ENCODE data around the gene ISG20L2. TPM values are rescaled to one million over a fixed set of nuclear protein-coding genes. Genes with fewer than 3 reads are reported as not detected.

Gene ISG20L2
- total and polyA plus RNA-seq, 2 experiments from 2014 or later = 16.4 to 22.4 TPM

DNA sequence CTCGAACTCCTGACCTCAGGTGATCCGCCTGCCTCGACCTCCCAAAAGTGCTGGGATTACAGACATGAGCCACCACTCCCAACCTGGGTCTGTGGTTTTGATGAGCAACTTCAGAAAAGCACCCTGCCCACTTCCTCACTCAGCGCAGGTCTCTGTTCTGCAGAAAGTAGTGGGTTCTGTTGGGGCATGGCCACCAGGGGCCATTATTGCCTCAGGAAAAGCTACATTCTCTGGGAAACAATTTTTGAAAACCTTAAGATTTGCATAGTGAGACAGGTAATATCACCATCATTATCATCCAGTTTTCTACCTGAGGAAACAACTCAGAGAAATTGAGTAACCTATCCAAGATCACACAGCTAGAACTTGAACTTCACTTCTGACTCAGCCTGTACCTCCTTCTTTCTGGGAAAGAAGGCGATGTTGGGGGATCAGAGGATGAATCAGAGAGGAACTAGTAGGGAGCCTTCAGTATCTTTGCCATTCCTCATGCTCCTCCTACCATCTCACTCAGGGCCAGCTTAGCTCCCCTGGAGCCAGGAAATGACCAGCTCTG is 44.3 kb downstream of the ISG20L2 start:
- no peaks in the 10 kb centered on the region for H3K4me1 ChIP-seq (ENCODE audit: insufficient read depth)
- H3K9me2 ChIP-seq (replicated peaks; ENCODE audit: insufficient read depth) = no peaks in the 10 kb centered on the region
- peaks cover 13% of the 10 kb centered on the region for H3K27me3 ChIP-seq
- H3K4me3 ChIP-seq = no peak overlapping the region
- H4K20me1 ChIP-seq (ENCODE audit: insufficient read depth, poor library complexity, severe bottlenecking) = no peaks in the 10 kb centered on the region
- no peak overlapping the region for H2AFZ ChIP-seq
- H3K79me2 ChIP-seq = no peaks in the 10 kb centered on the region
- no peak overlapping the region for H3K4me2 ChIP-seq
- no peak overlapping the region for H3K27ac ChIP-seq
- DNase-seq (ENCODE audit: low spot score) = no peak
- TF ChIP-seq, protein P1, sequence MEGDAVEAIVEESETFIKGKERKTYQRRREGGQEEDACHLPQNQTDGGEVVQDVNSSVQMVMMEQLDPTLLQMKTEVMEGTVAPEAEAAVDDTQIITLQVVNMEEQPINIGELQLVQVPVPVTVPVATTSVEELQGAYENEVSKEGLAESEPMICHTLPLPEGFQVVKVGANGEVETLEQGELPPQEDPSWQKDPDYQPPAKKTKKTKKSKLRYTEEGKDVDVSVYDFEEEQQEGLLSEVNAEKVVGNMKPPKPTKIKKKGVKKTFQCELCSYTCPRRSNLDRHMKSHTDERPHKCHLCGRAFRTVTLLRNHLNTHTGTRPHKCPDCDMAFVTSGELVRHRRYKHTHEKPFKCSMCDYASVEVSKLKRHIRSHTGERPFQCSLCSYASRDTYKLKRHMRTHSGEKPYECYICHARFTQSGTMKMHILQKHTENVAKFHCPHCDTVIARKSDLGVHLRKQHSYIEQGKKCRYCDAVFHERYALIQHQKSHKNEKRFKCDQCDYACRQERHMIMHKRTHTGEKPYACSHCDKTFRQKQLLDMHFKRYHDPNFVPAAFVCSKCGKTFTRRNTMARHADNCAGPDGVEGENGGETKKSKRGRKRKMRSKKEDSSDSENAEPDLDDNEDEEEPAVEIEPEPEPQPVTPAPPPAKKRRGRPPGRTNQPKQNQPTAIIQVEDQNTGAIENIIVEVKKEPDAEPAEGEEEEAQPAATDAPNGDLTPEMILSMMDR (IDR thresholded peaks at IDR 0.05; ENCODE audit: poor library complexity) = no peak
- no peak for TF ChIP-seq EZH2phosphoT487 (IDR thresholded peaks at IDR 0.05; ENCODE audit: low read depth, severe bottlenecking, unreplicated experiment)
- no peak for TF ChIP-seq EZH2 (IDR thresholded peaks at IDR 0.05; ENCODE audit: borderline replicate concordance)
- WGBS (ENCODE audit: low lambda C conversion rate, missing lambda C conversion rate) = 79% methylated on average over 5 of the region's 5 CpGs
- H3K9me3 ChIP-seq (ENCODE audit: low read depth) = no peaks in the 10 kb centered on the region
- no peaks in the 10 kb centered on the region for H3K36me3 ChIP-seq (replicated peaks; ENCODE audit: insufficient read depth, low read depth)

- H3K9me3 ChIP-seq (ENCODE audit: low read depth) = no peaks in the 10 kb centered on the region
- H3K79me2 ChIP-seq = no peaks in the 10 kb centered on the region
- H2AFZ ChIP-seq = no peak overlapping the region
- H3K4me2 ChIP-seq = no peak overlapping the region
- H3K27ac ChIP-seq = no peak overlapping the region
- no peaks in the 10 kb centered on the region for H3K9me2 ChIP-seq (replicated peaks; ENCODE audit: insufficient read depth)
- 62% methylated on average over 5 of the region's 5 CpGs for WGBS (ENCODE audit: low lambda C conversion rate, missing lambda C conversion rate)
- H3K36me3 ChIP-seq (replicated peaks; ENCODE audit: insufficient read depth, low read depth) = no peaks in the 10 kb centered on the region
- no peak for DNase-seq (ENCODE audit: low spot score)
- no peak overlapping the region for H3K4me3 ChIP-seq
- H3K27me3 ChIP-seq = peaks cover 17% of the 10 kb centered on the region
- H4K20me1 ChIP-seq (ENCODE audit: insufficient read depth, poor library complexity, severe bottlenecking) = no peaks in the 10 kb centered on the region
- TF ChIP-seq EZH2 (IDR thresholded peaks at IDR 0.05; ENCODE audit: borderline replicate concordance) = no peak
- TF ChIP-seq, protein P1 (IDR thresholded peaks at IDR 0.05; ENCODE audit: poor library complexity) = no peak
- no peak for TF ChIP-seq EZH2phosphoT487 (IDR thresholded peaks at IDR 0.05; ENCODE audit: low read depth, severe bottlenecking, unreplicated experiment)
- peaks cover 4% of the 10 kb centered on the region for H3K4me1 ChIP-seq (ENCODE audit: insufficient read depth)
Observed at GRCh38 chr1:156682166-156682890, 46.2 kb downstream of the ISG20L2 start.

DNA sequence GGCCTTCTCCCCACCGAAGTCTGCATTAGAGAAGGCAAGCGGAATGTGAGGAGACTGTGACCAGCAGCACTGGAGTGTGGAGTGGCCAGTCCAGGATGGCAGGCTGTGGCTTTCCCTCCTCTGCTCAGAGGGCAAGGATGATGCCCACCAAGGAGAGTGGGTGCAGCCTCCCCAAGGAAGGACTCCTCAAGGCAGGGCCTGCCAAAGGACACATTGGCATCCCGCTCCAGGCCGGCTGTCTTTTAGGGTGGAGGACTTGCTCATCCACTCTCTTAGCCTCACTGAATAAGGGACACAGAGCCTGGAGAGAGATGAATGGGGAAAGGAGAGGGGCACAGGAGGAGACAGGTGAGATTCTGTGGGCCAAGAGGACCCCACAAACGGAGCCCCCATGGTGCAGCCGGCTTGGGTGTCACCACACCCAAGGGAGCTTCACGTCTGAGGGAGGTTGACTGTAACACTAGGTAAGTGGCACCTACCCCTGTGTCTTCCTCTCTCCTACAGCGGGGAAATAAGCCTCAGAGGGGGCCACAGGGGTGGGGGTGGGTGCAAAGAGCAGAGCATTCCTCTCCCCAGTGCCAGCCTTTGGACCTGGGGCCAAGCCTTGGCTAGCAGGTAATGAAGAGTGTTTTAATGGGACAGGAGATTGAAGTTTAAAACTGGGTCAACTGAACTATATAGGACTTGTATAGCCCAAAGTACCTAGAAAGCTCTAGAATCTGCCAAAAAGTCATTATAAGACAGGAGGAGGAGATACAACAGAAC is 47.2 kb downstream of the ISG20L2 start:
- H3K4me3 ChIP-seq = no peak overlapping the region
- peaks cover 11% of the 10 kb centered on the region for H3K4me1 ChIP-seq (ENCODE audit: insufficient read depth)
- TF ChIP-seq EZH2phosphoT487 (IDR thresholded peaks at IDR 0.05; ENCODE audit: low read depth, severe bottlenecking, unreplicated experiment) (no peak), EZH2 (IDR thresholded peaks at IDR 0.05; ENCODE audit: borderline replicate concordance) (no peak)
- TF ChIP-seq, protein P1 (IDR thresholded peaks at IDR 0.05; ENCODE audit: poor library complexity) = no peak
- no peaks in the 10 kb centered on the region for H3K36me3 ChIP-seq (replicated peaks; ENCODE audit: insufficient read depth, low read depth)
- H4K20me1 ChIP-seq (ENCODE audit: insufficient read depth, poor library complexity, severe bottlenecking) = no peaks in the 10 kb centered on the region
- no peak overlapping the region for H3K4me2 ChIP-seq
- no peaks in the 10 kb centered on the region for H3K9me2 ChIP-seq (replicated peaks; ENCODE audit: insufficient read depth)
- H2AFZ ChIP-seq = no peak overlapping the region
- DNase-seq (ENCODE audit: low spot score) = no peak
- H3K27me3 ChIP-seq = peaks cover 24% of the 10 kb centered on the region
- no peaks in the 10 kb centered on the region for H3K9me3 ChIP-seq (ENCODE audit: low read depth)
- H3K27ac ChIP-seq = no peak overlapping the region
- 80% methylated on average over 8 of the region's 8 CpGs for WGBS (ENCODE audit: low lambda C conversion rate, missing lambda C conversion rate)
- H3K79me2 ChIP-seq = no peaks in the 10 kb centered on the region

Measured in hepatocyte (in vitro differentiated cells).